Loucy (cell line): Measurements from ENCODE around the gene VMP1.

Experiments
- CTCF ChIP-seq: fragments of 200-600 bp; sonication (generic); conservative IDR thresholded peaks from 2 replicates; pipeline ENCODE4 v1.5.1; 2014; ENCODE audit warnings: mild to moderate bottlenecking, antibody characterized with exemption, low read length
- EZH2phosphoT487 ChIP-seq: fragments of 200-600 bp; IDR thresholded peaks from 2 replicates; pipeline ENCODE4 v1.6.1; 2018; ENCODE audit warnings: antibody characterized with exemption, mild to moderate bottlenecking, moderate library complexity, borderline replicate concordance

- TF ChIP-seq CTCF = no peak
- no peak for TF ChIP-seq EZH2phosphoT487
Observed at GRCh38 chr17:59680314-59680713, 27.1 kb upstream of the VMP1 start.
